GM12878 (cell line): ENCODE measurements around the gene BCAS3. TPM values are rescaled to one million over a fixed set of nuclear protein-coding genes. Genes with fewer than 3 reads are reported as not detected.

Experiments used
- ATAC-seq: fragments of 200-7000 bp; cut with Tn5 transposase; 3 replicates; pipeline ENCODE4 v1.9.1; 2020; ENCODE audit warnings: mild to moderate bottlenecking, moderate library complexity
- BruUV-seq: library from RNA; stranded (reverse); fragments of 400-500 nt; replicated peaks from 2 replicates; lab custom pipeline; 2021; lab: Mats Ljungman, UMichigan
- CTCF ChIA-PET: fragments of 300-600 bp; sonication (Branson Sonifier 250); formaldehyde crosslinking; extraction: SDS; loops from one replicate; lab custom pipeline; 2021; ENCODE audit warnings: inconsistent platforms; lab: Yijun Ruan, JAX
- POLR2A ChIA-PET: fragments of 350-600 bp; formaldehyde crosslinking; extraction: SDS; loops from one replicate; lab custom pipeline; 2021; ENCODE audit warnings: inconsistent platforms; lab: Charles Lee
- RAD21 ChIA-PET: fragments of 300-600 bp; sonication (Branson Sonifier 250); formaldehyde crosslinking; loops from one replicate; lab custom pipeline; 2023; ENCODE audit warnings: antibody characterized with exemption; ENCODE audit not compliant: unreplicated experiment; lab: Charles Lee
- SMC1A ChIA-PET: fragments of 300-600 bp; sonication (Branson Sonifier 250); formaldehyde crosslinking; loops from one replicate; lab custom pipeline; 2023; ENCODE audit not compliant: unreplicated experiment, uncharacterized antibody; lab: Charles Lee
- DNase-seq: peaks from one replicate; pipeline ENCODE4 v3.0.0-alpha.2; 2011; ENCODE audit warnings: low read depth, low spot score
- FAIRE-seq: peaks from 3 replicates; lab custom pipeline; 2011; peaks lifted over from hg19 to GRCh38; lab: Jason Lieb, UNC
- H2AFZ ChIP-seq: 2 replicates; pipeline ENCODE4 v1.6.0; 2011; ENCODE audit warnings: low read depth, low read length, control low read depth; ENCODE audit not compliant: control insufficient read depth
- H3K27ac ChIP-seq: 2 replicates; pipeline ENCODE4 v1.5.1; 2011; ENCODE audit warnings: control low read depth; ENCODE audit not compliant: control insufficient read depth, insufficient read depth
- H3K27me3 ChIP-seq, 2 experiments: replicated peaks in 1 of 2; 2 replicates each; pipeline versions ENCODE4 v1.6.0 to v1.6.1; 2011; ENCODE audit warnings: low read length in 1 of 2; ENCODE audit not compliant: control insufficient read depth in 2 of 2, insufficient read depth in 2 of 2
- H3K36me3 ChIP-seq, 2 experiments: 2 replicates each; pipeline ENCODE4 v1.5.1; 2011; ENCODE audit warnings: low read length in 1 of 2; ENCODE audit not compliant: control insufficient read depth in 2 of 2, insufficient read depth in 2 of 2
- H3K4me1 ChIP-seq: 2 replicates; pipeline ENCODE4 v1.6.1; 2011; ENCODE audit warnings: mild to moderate bottlenecking, low read length, moderate library complexity, mixed read lengths; ENCODE audit not compliant: control insufficient read depth, insufficient read depth
- H3K4me2 ChIP-seq: 2 replicates; pipeline ENCODE4 v1.6.0; 2011; ENCODE audit warnings: control low read depth; ENCODE audit not compliant: control insufficient read depth, insufficient read depth
- H3K4me3 ChIP-seq: fragments of 200-600 bp; sonication (generic); 2 replicates; pipeline ENCODE4 v1.5.1; 2016
- H3K79me2 ChIP-seq: 2 replicates; pipeline ENCODE4 v1.6.0; 2011; ENCODE audit warnings: low read length; ENCODE audit not compliant: control insufficient read depth, insufficient read depth
- H3K9ac ChIP-seq: 2 replicates; pipeline ENCODE4 v1.8.0; 2011; ENCODE audit warnings: low read length, control low read depth, mixed read lengths; ENCODE audit not compliant: control insufficient read depth, insufficient read depth
- H3K9me3 ChIP-seq: replicated peaks from 3 replicates; pipeline ENCODE4 v1.5.1; 2011; ENCODE audit warnings: mild to moderate bottlenecking, low read length; ENCODE audit not compliant: control insufficient read depth, insufficient read depth
- H4K20me1 ChIP-seq: 2 replicates; pipeline ENCODE4 v1.6.0; 2011; ENCODE audit not compliant: control insufficient read depth, insufficient read depth
- CREB1 ChIP-seq: IDR thresholded peaks from 2 replicates; pipeline ENCODE4 v1.6.1; 2012; ENCODE audit warnings: low read depth, mild to moderate bottlenecking, inconsistent platforms
- ETV6 ChIP-seq, 2 experiments: fragments of 450-650 bp in 1 of 2; IDR thresholded peaks in 1 of 2; conservative IDR thresholded peaks in 1 of 2; 2 replicates each; pipeline ENCODE4 v1.6.1; 2014; ENCODE audit warnings: antibody characterized with exemption in 1 of 2, borderline replicate concordance in 1 of 2, low read depth in 1 of 2, mild to moderate bottlenecking in 1 of 2, moderate library complexity in 1 of 2
- KDM1A ChIP-seq: fragments of 200-600 bp; sonication (generic); IDR thresholded peaks from 2 replicates; pipeline ENCODE4 v1.6.1; 2016; ENCODE audit warnings: borderline replicate concordance
- NFYB ChIP-seq: IDR thresholded peaks from 2 replicates; pipeline ENCODE4 v1.6.1; 2011; ENCODE audit warnings: low read depth, mild to moderate bottlenecking, low read length, improper control_type of control experiment, moderate library complexity; ENCODE audit not compliant: insufficient read depth
- SMC3 ChIP-seq: IDR thresholded peaks from 2 replicates; pipeline ENCODE4 v1.6.1; 2011; ENCODE audit warnings: low read length, improper control_type of control experiment, borderline replicate concordance
- WGBS: methylation state at CpG from one replicate; pipeline ENCODE4 v1.1.6; 2016; ENCODE audit warnings: low lambda C conversion rate; ENCODE audit not compliant: insufficient replicate concordance, insufficient coverage; ENCODE audit errors: missing lambda C conversion rate; 5-methylcytosine and 5-hydroxymethylcytosine counted together
- in situ Hi-C: fragments of 300-500 bp; cut with MboI; formaldehyde crosslinking; loops from 9 replicates; pipeline ENCODE4 v1.14.3; 2018; ENCODE audit warnings: mixed read lengths
- intact Hi-C: fragments of 100-400 bp; cut with micrococcal nuclease; formaldehyde crosslinking; loops from one replicate; pipeline ENCODE4 v1.14.2; 2022; ENCODE audit not compliant: unreplicated experiment
- polyA plus RNA-seq, 11 experiments: library from polyadenylated mRNA; depleted of rRNA in 4 of 11; unstranded in 6 of 11; stranded (reverse) in 5 of 11; fragments of >200 nt; fragmentation: Nextera tagmentation in 4 of 11; fragmentation: Illumina TruSeq in 1 of 11; extraction: Ambion mirVana in 4 of 11; extraction: Trizol in 1 of 11; gene quantifications; 1 replicate in 1 of 11; 2 replicates in 10 of 11; pipeline versions ENCODE4 v1.2.1 to v1.2.3, GENCODE V29; 2011 to 2016; ENCODE audit warnings: inconsistent platforms in 2 of 11, missing spikeins in 2 of 11, low read depth in 1 of 11
- total RNA-seq, 4 experiments: library from RNA; depleted of rRNA in 3 of 4; stranded (reverse); fragments of >200 nt in 3 of 4; fragmentation: Illumina TruSeq in 1 of 4; extraction: Trizol in 1 of 4; gene quantifications; 2 replicates each; pipeline versions ENCODE4 v1.2.1 to v1.2.3, GENCODE V29; 2013 to 2021

Gene BCAS3
- total and polyA plus RNA-seq, 10 of the 15 experiments (the other 5 are each of a cell fraction or from before 2014, with no cell fraction given), result 2.1 to 11.0 (median 6.6) TPM

DNA sequence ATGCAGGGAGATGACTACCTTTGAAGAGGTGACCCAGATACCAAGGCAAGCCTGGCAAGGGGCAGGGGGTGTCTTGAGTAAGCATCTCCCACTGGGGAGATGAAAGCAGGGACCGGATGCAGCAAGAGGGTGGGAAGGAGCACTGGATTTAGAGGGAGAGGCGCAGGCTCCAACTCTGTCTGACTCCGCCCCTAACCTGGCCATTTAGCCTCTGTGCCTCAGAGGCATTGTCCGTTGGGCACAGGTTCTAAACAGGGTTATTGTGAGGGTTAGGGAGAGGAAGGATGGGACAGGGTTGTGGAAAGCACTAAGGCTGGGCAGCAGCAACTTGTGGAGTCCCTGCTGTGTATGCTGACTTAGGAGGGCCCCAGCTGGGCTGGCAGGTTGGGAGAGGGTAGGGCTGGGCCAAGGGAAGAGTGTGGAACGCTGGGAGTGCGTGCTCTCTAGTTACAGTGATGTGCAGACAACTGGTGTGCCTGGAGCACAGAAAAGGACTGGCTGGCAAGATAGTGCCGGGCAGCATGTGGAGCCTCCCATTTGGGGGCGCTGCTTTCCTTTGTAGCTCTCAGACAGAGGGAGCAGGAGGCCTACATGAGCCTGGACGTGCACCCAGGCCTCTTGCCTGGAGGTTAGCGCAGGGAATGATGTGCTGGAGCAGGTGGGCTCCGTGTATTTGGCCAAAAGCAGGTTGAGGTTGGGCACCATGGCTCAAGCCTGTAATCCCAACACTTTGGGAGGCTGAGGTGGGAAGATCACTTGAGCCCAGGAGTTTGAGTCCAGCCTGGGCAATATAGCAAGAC, 748.2 kb downstream of the BCAS3 start (continued):
- TF ChIP-seq KDM1A (no peak), CREB1 (no peak), SMC3 (no peak)

DNA sequence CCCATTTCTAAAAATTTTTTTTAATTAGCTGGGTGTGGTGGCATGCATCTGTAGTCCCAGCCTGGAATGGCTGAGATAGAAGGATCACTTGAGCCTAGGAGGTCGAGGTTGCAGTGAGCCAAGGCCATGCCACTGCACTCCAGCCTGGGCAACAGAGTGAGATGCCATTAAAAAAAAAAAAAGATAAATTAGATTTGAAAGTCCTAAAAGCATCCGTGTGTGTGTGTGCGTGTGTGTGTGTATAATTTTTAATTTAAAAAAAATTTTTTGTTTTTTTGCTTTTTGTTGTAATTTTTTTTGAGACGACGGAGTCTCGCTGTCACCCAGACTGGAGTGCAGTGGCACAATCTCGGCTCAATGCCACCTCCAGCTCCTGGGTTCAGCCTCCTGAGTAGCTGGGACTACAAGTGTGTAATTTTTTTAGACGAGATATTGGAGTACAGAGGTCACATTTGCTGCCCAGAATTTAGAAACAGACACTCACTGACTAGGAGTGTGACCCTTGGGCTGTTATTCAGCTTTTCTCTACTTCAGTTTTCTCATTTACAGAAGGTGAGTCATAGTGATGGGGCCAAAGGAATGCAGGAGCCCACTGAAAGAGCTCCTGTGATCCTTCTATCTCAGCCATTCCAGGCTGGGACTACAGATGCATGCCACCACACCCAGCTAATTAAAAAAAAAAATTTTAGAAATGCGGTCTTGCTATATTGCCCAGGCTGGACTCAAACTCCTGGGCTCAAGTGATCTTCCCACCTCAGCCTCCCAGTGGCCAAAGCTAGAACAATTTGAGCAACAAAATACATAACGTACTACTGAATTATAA, 749.0 kb downstream of the BCAS3 start:
- DNase-seq (no peak), FAIRE-seq (no peak)
- ChIA-PET SMC1A (interaction anchor here (1.2 kb wide), 1 partner anchor 124 kb away, joined by 4 read pairs; no protein-coding TSS in a partner anchor), RAD21 (no interaction called here)
- Histone ChIP-seq H3K4me3 (no peak overlapping the region), H3K36me3 (no peaks in the 10 kb centered on the region), H3K4me1 (no peaks in the 10 kb centered on the region), H3K4me2 (no peak overlapping the region), H3K79me2 (no peaks in the 10 kb centered on the region), H4K20me1 (no peaks in the 10 kb centered on the region), H2AFZ (no peak overlapping the region)
- in situ Hi-C loops, result no loop called here
- 59% methylated on average over 10 of the region's 10 CpGs for WGBS
- intact Hi-C loops, result no loop called here
- TF ChIP-seq NFYB (no peak), ETV6 (conservative IDR thresholded peaks at IDR 0.05 in 1 of 2, IDR thresholded peaks at IDR 0.05 in 1 of 2; ENCODE audit: borderline replicate concordance in 1 of 2, low read depth in 1 of 2) (0 out of 4 replicates have a peak, but pooled peaks of 1 of the 2 experiments have one; percentile 64)
- TF ChIP-seq, all 136 proteins: peak for 1
- CTCF ChIA-PET, result interaction anchor here (2.7 kb wide), 1 partner anchor 14 kb away, joined by 11 read pairs; no protein-coding TSS in a partner anchor
- no peaks in the 10 kb centered on the region; a peak in 2 of 4 replicates for H3K27me3 ChIP-seq
- no TSS peak for BruUV-seq
- no peak overlapping the region for H3K9ac ChIP-seq
- no peak for ATAC-seq
- H3K27ac ChIP-seq, result no peak overlapping the region
- no peaks in the 10 kb centered on the region; the same call in 2 of the 3 replicates for H3K9me3 ChIP-seq
- POLR2A ChIA-PET, result no interaction called here
